Immature natural killer cell (primary cell): ENCODE measurements around the gene AMHR2. TPM values are rescaled to one million over a fixed set of nuclear protein-coding genes. Genes with fewer than 3 reads are reported as not detected.

Experiments
- polyA plus RNA-seq, 3 donors: library from polyadenylated mRNA; unstranded; fragments of 300-500 nt; fragmentation: Illumina TruSeq; gene quantifications; one replicate each; pipeline ENCODE4 v1.2.3, GENCODE V29; 2021

AMHR2 gene
- polyA plus RNA-seq, 3 donors from 2014 or later: 0.19 TPM; not detected in 2

Other genes with a start within 250 kb of the AMHR2 start
- 1 to 10 TPM; 2.0 to 5.1 (median 2.6) TPM for gene ZNF740, start 243.1 kb upstream of the AMHR2 start, polyA plus RNA-seq
- 1 to 10 TPM in 2 of 3 donors, under 1 TPM in 1; 0.85 to 3.8 (median 2.6) TPM for gene CSAD, start 242.9 kb upstream of the AMHR2 start, polyA plus RNA-seq
- gene ITGB7, start 216.6 kb upstream of the AMHR2 start, polyA plus RNA-seq: 100 to 1,000 TPM; 289 to 390 (median 389) TPM
- gene RARG, start 191.6 kb upstream of the AMHR2 start, polyA plus RNA-seq: 10 to 100 TPM in 1 of 3 donors, 1 to 10 TPM in 2; 2.9 to 10.1 (median 4.7) TPM
- under 1 TPM in 1 of 3 donors, not detected in 2; 0.53 TPM for gene ESPL1, start 155.6 kb upstream of the AMHR2 start, polyA plus RNA-seq
- gene PFDN5, start 128.3 kb upstream of the AMHR2 start, polyA plus RNA-seq: 1,000 to 10,000 TPM in 1 of 3 donors, 100 to 1,000 TPM in 2; 829 to 1,850 (median 845) TPM
- 10 to 100 TPM; 51.3 to 78.7 (median 64.0) TPM for gene MYG1, start 124.2 kb upstream of the AMHR2 start, polyA plus RNA-seq
- 10 to 100 TPM; 27.5 to 46.8 (median 46.0) TPM for gene AAAS, start 102.2 kb upstream of the AMHR2 start, polyA plus RNA-seq
- not detected for gene SP7, start 87.5 kb upstream of the AMHR2 start, polyA plus RNA-seq
- gene SP1, start 43.7 kb upstream of the AMHR2 start, polyA plus RNA-seq: 10 to 100 TPM in 1 of 3 donors, 1 to 10 TPM in 2; 3.4 to 12.2 (median 4.8) TPM
- 1,000 to 10,000 TPM in 1 of 3 donors, 100 to 1,000 TPM in 2; 527 to 1,019 (median 714) TPM for gene PRR13, start 17.9 kb downstream of the AMHR2 start, polyA plus RNA-seq
- gene PCBP2, start 28.2 kb downstream of the AMHR2 start, polyA plus RNA-seq: 100 to 1,000 TPM in 1 of 3 donors, 10 to 100 TPM in 2; 79.2 to 102 (median 92.2) TPM
- gene MAP3K12, start 75.6 kb downstream of the AMHR2 start, polyA plus RNA-seq: 1 to 10 TPM in 2 of 3 donors, not detected in 1; 1.2 to 2.7 TPM
- 10 to 100 TPM; 11.5 to 28.9 (median 28.8) TPM for gene TARBP2, start 77.4 kb downstream of the AMHR2 start, polyA plus RNA-seq
- not detected for gene NPFF, start 83.6 kb downstream of the AMHR2 start, polyA plus RNA-seq
- 10 to 100 TPM; 17.6 to 23.9 (median 17.7) TPM for gene ATF7, start 202.5 kb downstream of the AMHR2 start, polyA plus RNA-seq